GM18507 (cell line): ENCODE measurements around the gene LGALS3.

ENCODE experiments used
- DNase-seq: peaks from one replicate; pipeline ENCODE4 v3.0.0; 2011; ENCODE audit warnings: low read depth; ENCODE audit not compliant: insufficient read length; ENCODE audit errors: extremely low spot score
- FAIRE-seq: peaks from 2 replicates; lab custom pipeline; 2011; peaks lifted over from hg19 to GRCh38; lab: Jason Lieb, UNC

The LGALS3 gene

GRCh38 chr14:55111122-55111708 is 17.8 kb upstream of the LGALS3 start:
- no peak for DNase-seq
- FAIRE-seq = no peak

DNA sequence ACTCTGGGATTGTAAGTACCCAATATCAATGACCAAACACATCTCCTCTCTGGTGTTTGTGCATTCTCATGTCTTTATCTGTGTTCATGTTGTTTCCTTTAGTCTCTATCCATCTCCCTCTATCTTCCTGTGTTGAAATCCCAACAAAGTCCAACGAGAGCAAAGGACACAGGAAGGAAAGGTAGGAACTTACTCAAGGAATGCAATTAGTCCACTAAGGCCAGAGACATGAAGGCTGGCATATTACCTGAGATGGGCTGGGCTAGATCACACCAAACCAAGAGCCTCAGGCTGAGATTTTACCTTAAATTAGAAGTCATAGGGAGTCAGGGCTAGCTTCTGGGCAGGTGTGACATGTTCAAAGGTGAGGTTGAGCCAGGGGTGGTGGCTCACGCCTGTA is 14.3 kb upstream of the LGALS3 start:
- FAIRE-seq = no peak
- DNase-seq = no peak

- FAIRE-seq (no peak), DNase-seq (no peak)
Observed at GRCh38 chr14:55115460-55115859, 13.6 kb upstream of the LGALS3 start.

- no peak for FAIRE-seq
- no peak for DNase-seq
Observed at GRCh38 chr14:55115861-55116245, 13.2 kb upstream of the LGALS3 start.

DNA sequence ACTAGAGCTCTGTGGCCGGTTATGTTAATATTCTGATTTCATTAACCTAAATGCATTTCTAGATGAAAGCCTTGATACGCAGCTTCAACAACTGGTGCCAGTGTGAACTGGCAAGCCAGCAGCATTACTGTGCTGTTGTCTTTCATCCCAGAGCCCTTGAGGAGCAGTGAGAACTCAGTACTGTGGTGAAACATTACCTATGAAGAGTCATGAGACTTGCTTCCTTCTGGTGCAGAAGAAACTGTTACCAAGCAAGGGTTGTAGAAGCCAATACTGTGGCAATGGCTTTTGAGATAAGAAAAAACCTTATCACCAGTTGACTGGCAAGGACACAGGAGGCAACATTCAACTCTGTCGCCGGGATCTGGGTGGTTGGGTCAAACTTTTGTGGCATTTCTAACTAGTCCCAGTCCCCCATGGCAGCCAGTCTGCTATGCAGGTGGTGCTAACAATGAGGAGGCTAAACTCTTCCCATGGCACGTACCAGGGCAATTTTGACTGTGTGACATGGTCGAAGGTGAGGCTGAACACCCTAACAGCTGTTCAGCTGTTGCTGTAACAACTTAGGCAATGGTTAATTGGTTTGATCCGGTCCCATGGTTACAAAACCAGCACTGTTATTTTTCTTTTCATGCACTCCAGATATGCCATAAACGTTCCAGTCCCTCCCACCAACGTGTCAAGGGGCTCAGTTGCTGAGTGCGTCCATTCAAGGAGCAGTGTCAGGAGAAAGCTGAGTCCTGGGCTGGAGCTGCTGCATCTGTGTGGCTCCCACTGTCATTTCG is 12.6 kb upstream of the LGALS3 start:
- no peak for DNase-seq
- no peak for FAIRE-seq

- no peak for FAIRE-seq
- no peak for DNase-seq
Observed at GRCh38 chr14:55117803-55118441, 11.1 kb upstream of the LGALS3 start.

- FAIRE-seq = no peak
Observed at GRCh38 chr14:55118761-55119160, 10.3 kb upstream of the LGALS3 start.

GRCh38 chr14:55120571-55121495 is 8.2 kb upstream of the LGALS3 start:
- DNase-seq (no peak), FAIRE-seq (no peak)

More at GRCh38 chr14:55118761-55119160, 10.3 kb upstream of the LGALS3 start:
- DNase-seq = no peak

GRCh38 chr14:55121628-55122439 is 7.2 kb upstream of the LGALS3 start:
- DNase-seq (no peak), FAIRE-seq (no peak)

GRCh38 chr14:55122440-55122986 is 6.5 kb upstream of the LGALS3 start:
- FAIRE-seq (no peak), DNase-seq (no peak)

GRCh38 chr14:55123101-55123500 is 6.0 kb upstream of the LGALS3 start:
- DNase-seq = no peak
- FAIRE-seq = no peak

GRCh38 chr14:55123852-55124639 is 5.0 kb upstream of the LGALS3 start:
- no peak for FAIRE-seq
- no peak for DNase-seq

- no peak for DNase-seq
Observed at GRCh38 chr14:55124774-55125386, 4.2 kb upstream of the LGALS3 start.

DNA sequence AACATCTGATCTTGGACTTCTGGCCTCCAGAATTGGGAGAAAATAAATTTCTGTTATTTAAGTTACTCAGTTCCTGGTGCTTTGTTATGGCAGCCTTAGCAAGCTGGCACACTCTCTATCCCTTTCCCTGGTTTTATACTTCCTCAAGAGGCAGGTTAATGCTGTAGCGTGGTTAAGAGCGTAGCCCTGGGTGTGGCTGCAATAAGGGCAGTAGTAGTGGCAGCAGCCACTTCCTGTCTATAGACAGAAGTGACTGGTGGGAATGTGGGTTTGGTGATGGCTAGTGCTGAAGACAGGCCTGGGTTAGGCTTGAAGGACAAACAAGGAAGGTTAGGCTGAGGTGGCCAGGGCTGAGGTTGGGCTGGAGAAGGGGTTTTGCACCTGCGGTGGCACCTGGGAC is 3.6 kb upstream of the LGALS3 start:
- no peak for FAIRE-seq

More at GRCh38 chr14:55124774-55125386, 4.2 kb upstream of the LGALS3 start:
- no peak for FAIRE-seq

DNA sequence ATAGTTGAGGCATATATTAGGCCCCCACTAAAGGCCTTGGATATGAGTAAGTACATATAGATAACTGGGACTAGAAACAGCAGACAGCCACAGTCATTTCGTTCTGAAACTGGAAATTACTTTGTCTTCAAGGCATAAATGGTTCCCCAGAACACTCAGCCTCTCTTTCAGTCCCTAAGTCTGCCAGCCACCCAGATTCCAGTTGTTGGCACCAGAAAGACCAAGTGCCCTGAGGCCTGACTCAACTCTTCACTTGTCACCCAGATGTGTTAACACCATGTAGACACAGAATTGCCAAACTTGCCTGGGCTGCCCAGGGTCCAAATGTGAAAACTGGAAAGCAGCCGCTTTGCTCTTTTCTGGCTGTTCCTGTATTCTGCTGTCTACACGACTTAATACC is 3.0 kb upstream of the LGALS3 start:
- FAIRE-seq (peak; percentile 50), DNase-seq (no peak)

More for the DNA sequence above, 3.6 kb upstream of the LGALS3 start:
- no peak for DNase-seq

DNA sequence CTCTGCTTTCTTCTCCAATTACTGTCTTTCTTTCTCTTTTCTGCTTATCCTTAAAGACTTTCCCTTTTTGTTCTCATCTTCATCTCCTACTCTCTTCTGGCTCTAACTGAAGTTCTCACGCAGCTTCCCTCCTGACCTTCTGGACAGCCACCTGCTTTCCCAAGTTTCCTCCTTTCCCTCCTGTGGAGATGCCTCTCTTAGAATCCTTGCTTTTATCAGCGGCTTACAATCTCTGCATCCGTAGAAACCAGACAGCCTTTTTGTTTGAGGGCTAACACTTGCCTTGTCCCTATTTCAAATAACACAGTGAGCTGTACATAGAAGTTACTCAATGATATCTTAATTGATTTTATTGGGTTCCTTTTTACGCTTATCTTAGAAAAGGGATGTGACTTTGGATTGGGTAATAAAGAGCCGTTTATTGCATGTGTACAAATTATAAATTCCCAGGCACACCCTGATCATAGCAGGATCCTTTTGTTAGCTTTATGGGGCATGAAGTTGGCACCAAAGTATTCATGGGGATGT is 2.1 kb upstream of the LGALS3 start:
- DNase-seq (no peak), FAIRE-seq (no peak)

DNA sequence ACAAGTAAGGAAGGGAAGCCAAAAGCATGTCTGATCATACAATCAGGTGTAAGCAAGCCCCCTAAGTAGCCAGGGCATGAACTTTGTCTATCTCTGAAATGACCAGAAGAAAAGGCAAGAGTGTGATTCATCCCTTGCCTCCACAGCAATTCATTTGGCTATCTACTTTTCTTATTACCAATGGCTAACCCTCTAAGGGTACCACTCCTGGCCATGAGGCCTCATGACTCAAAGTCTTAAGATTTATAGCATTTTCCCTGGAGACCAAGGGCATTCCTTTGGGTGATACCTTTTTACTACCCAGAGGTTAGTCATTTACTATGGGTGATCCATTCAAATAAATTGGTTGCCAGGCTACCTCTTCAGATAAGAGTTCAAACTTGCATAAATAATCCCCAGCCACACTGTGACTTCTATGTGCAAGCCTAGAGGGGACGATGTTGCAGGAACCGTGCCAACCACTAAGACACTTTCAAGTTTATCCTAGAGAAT is 1.5 kb upstream of the LGALS3 start:
- FAIRE-seq (no peak), DNase-seq (no peak)
